Measurements from ENCODE around the gene C1GALT1C1L.

- no peak for TF ChIP-seq CTCF (conservative IDR thresholded peaks at IDR 0.05)
- TF ChIP-seq ZFX (IDR thresholded peaks at IDR 0.05): no peak
Measured at GRCh38 chr2:43631618-43632317, 44.5 kb downstream of the C1GALT1C1L start.

Measured in C4-2B (cell line).